ENCODE measurements around the gene KDM4D. TPM values are rescaled to one million over a fixed set of nuclear protein-coding genes. Genes with fewer than 3 reads are reported as not detected.

Gene KDM4D
- total RNA-seq, 4 donors from 2014 or later: 0.38 to 0.83 (median 0.44) TPM

DNA sequence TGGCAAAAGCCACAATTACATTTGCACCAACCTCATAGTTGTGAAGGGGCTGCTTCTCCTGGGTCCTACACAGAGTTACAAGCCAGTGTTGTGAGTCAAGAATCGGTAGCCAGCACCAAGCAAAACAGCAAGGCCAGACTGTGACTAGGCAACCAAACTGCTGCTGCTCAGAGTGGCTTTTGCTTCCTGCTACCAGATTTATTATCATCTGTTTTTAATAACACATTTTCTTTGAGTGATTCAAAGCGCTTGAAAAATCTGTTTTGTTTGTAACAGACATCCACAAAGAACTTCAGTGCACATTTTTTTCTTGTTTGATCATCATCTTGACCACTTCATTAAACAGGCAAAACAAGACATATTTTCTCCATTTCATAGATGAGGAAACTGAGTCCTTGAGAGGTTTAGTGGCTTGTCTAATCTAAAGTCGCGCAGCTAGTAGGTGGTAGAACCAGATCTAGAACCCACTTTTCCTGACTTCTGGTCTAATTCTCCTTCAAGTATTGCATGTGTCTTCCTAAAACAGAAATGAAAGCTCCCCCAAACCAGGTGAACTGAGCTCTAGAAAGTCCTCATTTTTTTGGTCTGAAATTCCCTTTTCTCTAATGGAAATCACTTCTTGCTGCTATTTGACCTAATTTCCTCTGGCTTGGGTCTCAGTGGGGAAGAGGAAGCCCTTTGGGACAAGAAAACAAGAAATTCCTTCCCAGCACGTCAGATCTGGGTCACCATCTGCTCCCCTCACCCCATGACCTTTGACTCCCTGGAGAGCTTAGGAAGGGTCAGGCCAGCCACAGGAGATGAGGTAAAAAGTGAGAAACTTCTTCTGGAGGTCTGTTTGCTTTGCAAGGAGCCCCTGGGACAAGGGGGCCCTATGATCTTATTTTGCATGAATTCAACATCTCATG, 40.0 kb upstream of the KDM4D start:
- H3K27me3 ChIP-seq: no peaks in the 10 kb centered on the region
- H3K9me3 ChIP-seq: no peaks in the 10 kb centered on the region
- TF ChIP-seq, protein P1, sequence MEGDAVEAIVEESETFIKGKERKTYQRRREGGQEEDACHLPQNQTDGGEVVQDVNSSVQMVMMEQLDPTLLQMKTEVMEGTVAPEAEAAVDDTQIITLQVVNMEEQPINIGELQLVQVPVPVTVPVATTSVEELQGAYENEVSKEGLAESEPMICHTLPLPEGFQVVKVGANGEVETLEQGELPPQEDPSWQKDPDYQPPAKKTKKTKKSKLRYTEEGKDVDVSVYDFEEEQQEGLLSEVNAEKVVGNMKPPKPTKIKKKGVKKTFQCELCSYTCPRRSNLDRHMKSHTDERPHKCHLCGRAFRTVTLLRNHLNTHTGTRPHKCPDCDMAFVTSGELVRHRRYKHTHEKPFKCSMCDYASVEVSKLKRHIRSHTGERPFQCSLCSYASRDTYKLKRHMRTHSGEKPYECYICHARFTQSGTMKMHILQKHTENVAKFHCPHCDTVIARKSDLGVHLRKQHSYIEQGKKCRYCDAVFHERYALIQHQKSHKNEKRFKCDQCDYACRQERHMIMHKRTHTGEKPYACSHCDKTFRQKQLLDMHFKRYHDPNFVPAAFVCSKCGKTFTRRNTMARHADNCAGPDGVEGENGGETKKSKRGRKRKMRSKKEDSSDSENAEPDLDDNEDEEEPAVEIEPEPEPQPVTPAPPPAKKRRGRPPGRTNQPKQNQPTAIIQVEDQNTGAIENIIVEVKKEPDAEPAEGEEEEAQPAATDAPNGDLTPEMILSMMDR (IDR thresholded peaks at IDR 0.05): no peak
- no peak for TF ChIP-seq POLR2A (IDR thresholded peaks at IDR 0.05)
- H3K27ac ChIP-seq: peak overlapping the region in 3 of 4 donors; percentile 8 to 57 (median 42)
- no peak for DNase-seq
- peaks cover 0 to 29% (median 6%) of the 10 kb centered on the region in 3 donors for H3K4me1 ChIP-seq
- H3K36me3 ChIP-seq: no peaks in the 10 kb centered on the region
- intact Hi-C loops (cut with DNase I): no loop called here
- WGBS, 2 donors: 53 to 65% methylated on average over 5 of the region's 5 CpGs
- H3K4me3 ChIP-seq: no peak overlapping the region

- 52 to 58% methylated on average over 4 of the region's 4 CpGs for WGBS, 2 donors
- TF ChIP-seq POLR2A (IDR thresholded peaks at IDR 0.05): no peak
- TF ChIP-seq, protein P1 (IDR thresholded peaks at IDR 0.05): no peak
- intact Hi-C loops (cut with DNase I): no loop called here
- no peaks in the 10 kb centered on the region for H3K27me3 ChIP-seq
- peak overlapping the region in 3 of 4 donors; percentile 1 to 58 (median 54) for H3K27ac ChIP-seq
- H3K36me3 ChIP-seq: no peaks in the 10 kb centered on the region
- no peak overlapping the region for H3K4me3 ChIP-seq
- DNase-seq: no peak
- H3K4me1 ChIP-seq: peaks cover 0 to 36% (median 9%) of the 10 kb centered on the region in 3 donors
- no peaks in the 10 kb centered on the region for H3K9me3 ChIP-seq
Observed at GRCh38 chr11:94934362-94934761, 39.1 kb upstream of the KDM4D start.

- Histone ChIP-seq H3K27me3 (no peaks in the 10 kb centered on the region), H3K4me3 (no peak overlapping the region), H3K4me1 (peaks cover 0 to 36% (median 9%) of the 10 kb centered on the region in 3 donors), H3K9me3 (no peaks in the 10 kb centered on the region), H3K36me3 (no peaks in the 10 kb centered on the region), H3K27ac (peak overlapping the region in 2 of 4 donors; percentile 54 to 58)
- intact Hi-C loops (cut with DNase I): no loop called here
- no peak for DNase-seq
- no peak for TF ChIP-seq POLR2A (IDR thresholded peaks at IDR 0.05)
- TF ChIP-seq, protein P1 (IDR thresholded peaks at IDR 0.05): no peak
- 73 to 79% methylated on average over 3 of the region's 3 CpGs for WGBS, 2 donors
Observed at GRCh38 chr11:94934846-94935245, 38.7 kb upstream of the KDM4D start.

DNA sequence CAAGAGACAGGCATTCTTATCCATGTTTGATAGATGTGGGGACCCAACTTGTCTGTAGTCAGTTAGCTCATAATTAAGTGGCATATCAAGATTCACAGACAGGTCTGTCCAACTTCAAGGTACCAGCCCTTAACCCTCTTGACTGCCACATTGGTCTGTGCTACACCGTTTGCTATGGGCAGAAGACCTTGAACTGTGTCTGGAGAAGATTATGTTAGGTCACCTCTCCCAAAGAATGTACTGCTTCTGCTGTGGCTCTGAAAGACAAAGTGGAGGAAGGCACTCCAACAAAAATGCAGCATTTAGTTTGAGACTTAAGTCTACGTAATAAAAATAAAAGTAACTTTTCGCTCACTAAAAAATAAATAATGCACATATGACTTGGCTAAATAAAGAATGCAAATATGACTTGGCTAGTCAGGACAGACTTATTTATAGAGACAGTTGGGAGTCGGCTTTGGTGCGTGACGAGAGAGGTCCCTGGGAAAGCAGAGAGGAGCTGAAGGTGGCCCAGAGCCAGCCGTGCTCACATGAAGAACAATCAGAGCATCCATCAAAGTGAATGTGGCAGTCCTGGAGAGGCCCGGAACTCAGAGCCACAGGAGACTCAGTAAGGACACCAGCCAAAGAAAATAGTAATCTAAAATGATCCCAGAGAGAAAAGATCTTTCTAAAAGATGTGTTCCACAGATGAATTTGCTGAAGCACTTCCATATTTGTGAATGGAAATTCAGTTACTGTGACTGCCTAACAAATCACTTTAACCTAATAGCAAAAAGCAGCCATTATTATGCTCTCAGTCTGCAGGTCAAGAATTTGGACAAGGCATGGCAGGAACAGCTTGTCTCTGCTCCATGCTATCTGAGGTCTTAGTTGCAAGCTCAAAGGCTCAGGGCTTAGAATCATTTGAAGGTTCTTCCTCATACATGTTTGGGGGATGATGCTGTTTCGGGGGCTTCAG, 35.1 kb upstream of the KDM4D start:
- Histone ChIP-seq H3K27ac (peak overlapping the region in 3 of 4 donors; percentile 52 to 75 (median 62)), H3K27me3 (no peaks in the 10 kb centered on the region), H3K36me3 (no peaks in the 10 kb centered on the region), H3K4me3 (no peak overlapping the region), H3K4me1 (peaks cover 0 to 30% (median 9%) of the 10 kb centered on the region in 3 donors), H3K9me3 (no peaks in the 10 kb centered on the region)
- 28 to 34% methylated on average over 8 to 9 of the region's 9 CpGs for WGBS, 2 donors
- no peak for DNase-seq
- intact Hi-C loops (cut with DNase I): no loop called here
- TF ChIP-seq, protein P1 (IDR thresholded peaks at IDR 0.05): no peak
- no peak for TF ChIP-seq POLR2A (IDR thresholded peaks at IDR 0.05)

Data from esophagus squamous epithelium (tissue), 5 donors.